ENCODE measurements around the gene SCLY.
"Not testable (repeated sequence)": the region's sequence is repeated elsewhere in the genome, so short reads cannot be mapped to it uniquely, and the experiment has no call there.

DNA sequence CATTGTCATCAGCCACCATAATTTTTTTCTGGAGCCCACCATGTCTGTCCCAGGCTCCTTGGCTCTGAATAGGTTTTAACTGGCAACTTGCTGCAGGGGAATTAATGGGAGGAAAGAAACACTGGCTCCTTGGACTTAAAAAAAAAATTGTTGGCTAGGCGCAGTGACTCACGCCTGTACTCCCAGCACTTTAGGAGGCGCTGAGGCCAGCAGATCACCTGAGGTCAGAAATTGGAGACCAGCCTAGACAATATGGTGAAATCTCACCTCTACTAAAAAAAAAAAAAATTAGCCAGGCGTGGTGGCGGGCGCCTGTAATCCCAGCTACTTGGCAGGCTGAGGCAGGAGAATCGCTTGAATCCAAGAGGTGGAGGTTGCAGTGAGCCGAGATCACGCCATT is 26.8 kb upstream of the SCLY start:
- TF ChIP-seq, protein P1, sequence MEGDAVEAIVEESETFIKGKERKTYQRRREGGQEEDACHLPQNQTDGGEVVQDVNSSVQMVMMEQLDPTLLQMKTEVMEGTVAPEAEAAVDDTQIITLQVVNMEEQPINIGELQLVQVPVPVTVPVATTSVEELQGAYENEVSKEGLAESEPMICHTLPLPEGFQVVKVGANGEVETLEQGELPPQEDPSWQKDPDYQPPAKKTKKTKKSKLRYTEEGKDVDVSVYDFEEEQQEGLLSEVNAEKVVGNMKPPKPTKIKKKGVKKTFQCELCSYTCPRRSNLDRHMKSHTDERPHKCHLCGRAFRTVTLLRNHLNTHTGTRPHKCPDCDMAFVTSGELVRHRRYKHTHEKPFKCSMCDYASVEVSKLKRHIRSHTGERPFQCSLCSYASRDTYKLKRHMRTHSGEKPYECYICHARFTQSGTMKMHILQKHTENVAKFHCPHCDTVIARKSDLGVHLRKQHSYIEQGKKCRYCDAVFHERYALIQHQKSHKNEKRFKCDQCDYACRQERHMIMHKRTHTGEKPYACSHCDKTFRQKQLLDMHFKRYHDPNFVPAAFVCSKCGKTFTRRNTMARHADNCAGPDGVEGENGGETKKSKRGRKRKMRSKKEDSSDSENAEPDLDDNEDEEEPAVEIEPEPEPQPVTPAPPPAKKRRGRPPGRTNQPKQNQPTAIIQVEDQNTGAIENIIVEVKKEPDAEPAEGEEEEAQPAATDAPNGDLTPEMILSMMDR (IDR thresholded peaks at IDR 0.05), result not testable (repeated sequence)
- TF ChIP-seq POLR2A (IDR thresholded peaks at IDR 0.05), result not testable (repeated sequence)
